Measurements from ENCODE around the gene CLK3. TPM values are rescaled to one million over a fixed set of nuclear protein-coding genes. Genes with fewer than 3 reads are reported as not detected.

CLK3 gene
- total and polyA plus RNA-seq, 2 donors (not counting 3 experiments of a cell fraction or from before 2014, with no cell fraction given), result 75.5 to 121 TPM

DNA sequence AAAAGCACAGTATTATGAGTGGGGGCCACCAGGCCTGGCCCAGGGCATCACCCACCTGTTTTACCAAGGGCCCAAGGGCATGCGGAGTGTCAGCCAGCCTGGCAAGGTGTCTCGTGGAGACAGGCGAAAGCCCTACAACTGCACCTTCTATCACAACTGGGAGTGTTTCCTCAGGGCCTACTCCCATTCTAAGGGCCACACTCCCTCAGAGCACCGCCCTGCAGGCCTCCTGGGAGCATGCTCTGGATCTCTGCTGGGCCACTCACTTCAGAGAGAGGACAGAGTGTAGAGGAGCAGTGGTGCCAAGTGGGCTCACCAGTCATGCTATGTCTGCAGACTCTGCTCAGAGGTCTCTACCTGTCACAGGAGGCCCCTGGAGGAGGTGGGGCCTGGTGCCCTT, 21.2 kb upstream of the CLK3 start:
- TF ChIP-seq EZH2 (IDR thresholded peaks at IDR 0.05; ENCODE audit: borderline replicate concordance, low read depth, low read length, severe bottlenecking) (no peak), POLR2AphosphoS5 (IDR thresholded peaks at IDR 0.05; ENCODE audit: insufficient read depth, low read depth, low read length) (no peak), POLR2A (IDR thresholded peaks at IDR 0.05; ENCODE audit: low read depth, low read length) (no peak), GATA2 (IDR thresholded peaks at IDR 0.05; ENCODE audit: insufficient read depth, insufficient read length, low read depth, low read length) (no peak), MYC (IDR thresholded peaks at IDR 0.05; ENCODE audit: low read depth, low read length) (no peak), FOS (IDR thresholded peaks at IDR 0.05; ENCODE audit: borderline replicate concordance, insufficient read depth, low read length) (no peak), JUN (IDR thresholded peaks at IDR 0.05; ENCODE audit: borderline replicate concordance, insufficient read depth, insufficient read length, low read depth) (no peak)
- TF ChIP-seq, protein P1, sequence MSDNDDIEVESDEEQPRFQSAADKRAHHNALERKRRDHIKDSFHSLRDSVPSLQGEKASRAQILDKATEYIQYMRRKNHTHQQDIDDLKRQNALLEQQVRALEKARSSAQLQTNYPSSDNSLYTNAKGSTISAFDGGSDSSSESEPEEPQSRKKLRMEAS (IDR thresholded peaks at IDR 0.05; ENCODE audit: insufficient read depth, insufficient read length), result no peak
- TF ChIP-seq, protein P2, sequence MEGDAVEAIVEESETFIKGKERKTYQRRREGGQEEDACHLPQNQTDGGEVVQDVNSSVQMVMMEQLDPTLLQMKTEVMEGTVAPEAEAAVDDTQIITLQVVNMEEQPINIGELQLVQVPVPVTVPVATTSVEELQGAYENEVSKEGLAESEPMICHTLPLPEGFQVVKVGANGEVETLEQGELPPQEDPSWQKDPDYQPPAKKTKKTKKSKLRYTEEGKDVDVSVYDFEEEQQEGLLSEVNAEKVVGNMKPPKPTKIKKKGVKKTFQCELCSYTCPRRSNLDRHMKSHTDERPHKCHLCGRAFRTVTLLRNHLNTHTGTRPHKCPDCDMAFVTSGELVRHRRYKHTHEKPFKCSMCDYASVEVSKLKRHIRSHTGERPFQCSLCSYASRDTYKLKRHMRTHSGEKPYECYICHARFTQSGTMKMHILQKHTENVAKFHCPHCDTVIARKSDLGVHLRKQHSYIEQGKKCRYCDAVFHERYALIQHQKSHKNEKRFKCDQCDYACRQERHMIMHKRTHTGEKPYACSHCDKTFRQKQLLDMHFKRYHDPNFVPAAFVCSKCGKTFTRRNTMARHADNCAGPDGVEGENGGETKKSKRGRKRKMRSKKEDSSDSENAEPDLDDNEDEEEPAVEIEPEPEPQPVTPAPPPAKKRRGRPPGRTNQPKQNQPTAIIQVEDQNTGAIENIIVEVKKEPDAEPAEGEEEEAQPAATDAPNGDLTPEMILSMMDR (IDR thresholded peaks at IDR 0.05; ENCODE audit: extremely low read depth in 1 of 2, insufficient read depth in 1 of 2, low read depth in 1 of 2, low read length in 2 of 2), result no peak
- no peak overlapping the region for H3K27ac ChIP-seq (ENCODE audit: insufficient read depth, low read depth, low read length)
- dilution Hi-C loops (cut with MboI; ENCODE audit: extremely low pct_ligation_motif_present, low sequenced_read_pairs) (no loop called here), intact Hi-C loops (cut with micrococcal nuclease) (no loop called here)
- peaks cover 25% of the 10 kb centered on the region for H3K4me1 ChIP-seq (ENCODE audit: control insufficient read depth, extremely low read depth, insufficient read depth, low read length)
- no peak overlapping the region for H2AFZ ChIP-seq (ENCODE audit: low read depth, low read length)
- ChIA-PET POLR2A (no interaction called here), CTCF (no interaction called here)
- H3K9ac ChIP-seq (replicated peaks; ENCODE audit: extremely low read depth, insufficient read depth, low read length), result no peak overlapping the region
- no peaks in the 10 kb centered on the region for H4K20me1 ChIP-seq (replicated peaks; ENCODE audit: control insufficient read depth, extremely low read depth, insufficient read depth, low read length)
- peaks cover 0 to 12% of the 10 kb centered on the region in 2 experiments for H3K36me3 ChIP-seq (ENCODE audit: control insufficient read depth in 2 of 2, extremely low read depth in 1 of 2, insufficient read depth in 2 of 2, low read length in 2 of 2)
- no TSS peak for BruUV-seq (replicated peaks)
- FAIRE-seq (no peak), DNase-seq (ENCODE audit: low read depth, low spot score) (no peak)
- no peaks in the 10 kb centered on the region for H3K27me3 ChIP-seq (ENCODE audit: control insufficient read depth in 2 of 2, insufficient read depth in 2 of 2, low read length in 2 of 2)
- no peaks in the 10 kb centered on the region for H3K9me3 ChIP-seq (replicated peaks; ENCODE audit: control insufficient read depth, insufficient read depth, low read length)
- no peaks in the 10 kb centered on the region for H3K9me1 ChIP-seq (replicated peaks; ENCODE audit: control insufficient read depth, extremely low read depth, insufficient read depth, low read length)
- H3K4me3 ChIP-seq (replicated peaks in 1 of 3; ENCODE audit: insufficient read depth in 1 of 3, low read depth in 1 of 3, low read length in 3 of 3), result no peak overlapping the region
- no peak overlapping the region for H3K4me2 ChIP-seq (ENCODE audit: insufficient read depth, low read length)
- no peaks in the 10 kb centered on the region for H3K79me2 ChIP-seq (ENCODE audit: control insufficient read depth, insufficient read depth, low read length)

Measured in endothelial cell of umbilical vein (primary cell).